Measurements from ENCODE around the gene ARHGAP6.

Gene ARHGAP6

GRCh38 chrX:11171956-11172355, 493.8 kb downstream of the ARHGAP6 start:
- H3K27ac ChIP-seq = no peak overlapping the region
- no peak for DNase-seq (ENCODE audit: low read depth, low spot score)
- TF ChIP-seq POLR2AphosphoS5 (IDR thresholded peaks at IDR 0.05; ENCODE audit: borderline replicate concordance, low read depth, low read length) (no peak), FOXP2 (optimal IDR thresholded peaks at IDR 0.05; ENCODE audit: control extremely low read depth, extremely low read length, insufficient read depth) (no peak), EZH2 (IDR thresholded peaks at IDR 0.05) (no peak)
- H3K9ac ChIP-seq (ENCODE audit: insufficient read length) = no peak overlapping the region
- no peaks in the 10 kb centered on the region for H3K9me3 ChIP-seq (ENCODE audit: low read depth, low read length)
- no peak overlapping the region for H3K4me3 ChIP-seq
- H3K36me3 ChIP-seq (ENCODE audit: insufficient read depth, low read length) = no peaks in the 10 kb centered on the region

DNA sequence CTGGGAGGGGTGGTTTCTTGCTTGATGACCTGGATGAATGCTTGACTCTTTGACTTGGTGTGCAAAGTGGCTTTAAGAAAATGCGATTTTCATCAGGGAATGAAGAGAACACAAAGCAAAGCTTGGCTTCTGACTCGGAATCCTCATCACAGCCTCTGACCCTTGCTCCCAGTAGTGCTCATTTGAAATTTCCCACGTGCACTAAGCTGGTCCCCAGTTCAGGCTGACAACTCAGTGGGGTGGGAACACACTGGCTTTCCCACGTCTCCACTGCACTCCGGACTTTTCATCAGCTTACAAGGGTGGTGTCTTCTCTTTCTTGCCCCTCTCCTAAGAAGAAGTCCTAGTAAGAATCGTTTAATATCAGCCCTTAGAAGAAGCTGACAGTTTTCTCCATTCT, 501.3 kb downstream of the ARHGAP6 start:
- TF ChIP-seq FOXP2 (optimal IDR thresholded peaks at IDR 0.05; ENCODE audit: control extremely low read depth, extremely low read length, insufficient read depth) (no peak), EZH2 (IDR thresholded peaks at IDR 0.05) (no peak), POLR2AphosphoS5 (IDR thresholded peaks at IDR 0.05; ENCODE audit: borderline replicate concordance, low read depth, low read length) (no peak)
- Histone ChIP-seq H3K9me3 (ENCODE audit: low read depth, low read length) (no peaks in the 10 kb centered on the region), H3K27ac (no peak overlapping the region), H3K4me3 (no peak overlapping the region), H3K36me3 (ENCODE audit: insufficient read depth, low read length) (no peaks in the 10 kb centered on the region), H3K9ac (ENCODE audit: insufficient read length) (no peak overlapping the region)
- no peak for DNase-seq (ENCODE audit: low read depth, low spot score)

GRCh38 chrX:11159149-11159548, 506.6 kb downstream of the ARHGAP6 start:
- Histone ChIP-seq H3K9me3 (ENCODE audit: low read depth, low read length) (no peaks in the 10 kb centered on the region), H3K4me3 (no peak overlapping the region), H3K9ac (ENCODE audit: insufficient read length) (no peak overlapping the region), H3K36me3 (ENCODE audit: insufficient read depth, low read length) (no peaks in the 10 kb centered on the region), H3K27ac (no peak overlapping the region)
- DNase-seq (ENCODE audit: low read depth, low spot score) = no peak
- TF ChIP-seq POLR2AphosphoS5 (IDR thresholded peaks at IDR 0.05; ENCODE audit: borderline replicate concordance, low read depth, low read length) (no peak), EZH2 (IDR thresholded peaks at IDR 0.05) (no peak), FOXP2 (optimal IDR thresholded peaks at IDR 0.05; ENCODE audit: control extremely low read depth, extremely low read length, insufficient read depth) (no peak)

DNA sequence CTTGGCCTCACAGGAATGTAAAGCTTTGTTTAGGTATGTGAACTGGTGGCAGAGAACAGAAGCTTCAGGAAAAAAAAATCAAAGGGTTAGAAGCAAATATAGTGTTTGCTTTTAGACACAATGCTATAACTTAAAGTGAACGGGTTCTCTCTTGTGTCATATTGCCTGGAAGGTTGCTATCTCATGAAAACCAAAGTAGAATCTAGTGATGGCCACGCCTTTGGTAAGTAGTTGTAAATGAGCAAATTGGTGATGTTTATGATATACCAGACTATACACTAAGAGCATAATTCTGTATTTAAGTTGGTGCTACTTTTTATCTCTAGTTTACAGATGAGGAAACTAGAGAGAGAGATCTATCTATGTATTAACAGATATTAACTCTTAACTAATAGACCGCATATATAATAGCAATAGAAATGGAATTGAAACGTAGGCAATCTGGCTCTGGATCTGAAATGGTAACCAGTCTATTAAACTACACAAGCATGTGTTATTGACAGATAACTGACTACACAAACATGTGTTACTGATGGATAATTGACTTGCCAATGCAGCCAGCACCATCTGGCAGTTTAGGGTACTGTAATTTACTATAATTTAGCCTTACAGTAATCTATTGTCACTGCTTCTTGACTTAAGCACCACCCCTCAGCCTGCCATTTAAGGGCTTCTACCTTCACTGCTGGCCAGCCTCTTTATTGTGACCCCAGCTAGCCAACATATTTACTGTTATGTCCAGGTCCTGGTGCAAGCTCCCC, 513.7 kb downstream of the ARHGAP6 start:
- no peaks in the 10 kb centered on the region for H3K9me3 ChIP-seq (ENCODE audit: low read depth, low read length)
- H3K27ac ChIP-seq = no peak overlapping the region
- no peak overlapping the region for H3K9ac ChIP-seq (ENCODE audit: insufficient read length)
- H3K36me3 ChIP-seq (ENCODE audit: insufficient read depth, low read length) = no peaks in the 10 kb centered on the region
- TF ChIP-seq EZH2 (IDR thresholded peaks at IDR 0.05) = no peak
- TF ChIP-seq FOXP2 (optimal IDR thresholded peaks at IDR 0.05; ENCODE audit: control extremely low read depth, extremely low read length, insufficient read depth) = no peak
- no peak for TF ChIP-seq POLR2AphosphoS5 (IDR thresholded peaks at IDR 0.05; ENCODE audit: borderline replicate concordance, low read depth, low read length)
- no peak overlapping the region for H3K4me3 ChIP-seq
- no peak for DNase-seq (ENCODE audit: low read depth, low spot score)

- TF ChIP-seq EZH2 (IDR thresholded peaks at IDR 0.05) (no peak), POLR2AphosphoS5 (IDR thresholded peaks at IDR 0.05; ENCODE audit: borderline replicate concordance, low read depth, low read length) (no peak), FOXP2 (optimal IDR thresholded peaks at IDR 0.05; ENCODE audit: control extremely low read depth, extremely low read length, insufficient read depth) (no peak)
- no peak overlapping the region for H3K4me3 ChIP-seq
- H3K36me3 ChIP-seq (ENCODE audit: insufficient read depth, low read length) = no peaks in the 10 kb centered on the region
- H3K9ac ChIP-seq (ENCODE audit: insufficient read length) = no peak overlapping the region
- H3K9me3 ChIP-seq (ENCODE audit: low read depth, low read length) = no peaks in the 10 kb centered on the region
- no peak overlapping the region for H3K27ac ChIP-seq
- no peak for DNase-seq (ENCODE audit: low read depth, low spot score)
These were observed 517.3 kb downstream of the ARHGAP6 start for GRCh38 chrX:11148401-11148800.

GRCh38 chrX:11146411-11146810, 519.3 kb downstream of the ARHGAP6 start:
- no peaks in the 10 kb centered on the region for H3K9me3 ChIP-seq (ENCODE audit: low read depth, low read length)
- no peak overlapping the region for H3K9ac ChIP-seq (ENCODE audit: insufficient read length)
- no peak overlapping the region for H3K4me3 ChIP-seq
- no peak for DNase-seq (ENCODE audit: low read depth, low spot score)
- no peak overlapping the region for H3K27ac ChIP-seq
- TF ChIP-seq EZH2 (IDR thresholded peaks at IDR 0.05) (no peak), FOXP2 (optimal IDR thresholded peaks at IDR 0.05; ENCODE audit: control extremely low read depth, extremely low read length, insufficient read depth) (no peak), POLR2AphosphoS5 (IDR thresholded peaks at IDR 0.05; ENCODE audit: borderline replicate concordance, low read depth, low read length) (no peak)
- no peaks in the 10 kb centered on the region for H3K36me3 ChIP-seq (ENCODE audit: insufficient read depth, low read length)

DNA sequence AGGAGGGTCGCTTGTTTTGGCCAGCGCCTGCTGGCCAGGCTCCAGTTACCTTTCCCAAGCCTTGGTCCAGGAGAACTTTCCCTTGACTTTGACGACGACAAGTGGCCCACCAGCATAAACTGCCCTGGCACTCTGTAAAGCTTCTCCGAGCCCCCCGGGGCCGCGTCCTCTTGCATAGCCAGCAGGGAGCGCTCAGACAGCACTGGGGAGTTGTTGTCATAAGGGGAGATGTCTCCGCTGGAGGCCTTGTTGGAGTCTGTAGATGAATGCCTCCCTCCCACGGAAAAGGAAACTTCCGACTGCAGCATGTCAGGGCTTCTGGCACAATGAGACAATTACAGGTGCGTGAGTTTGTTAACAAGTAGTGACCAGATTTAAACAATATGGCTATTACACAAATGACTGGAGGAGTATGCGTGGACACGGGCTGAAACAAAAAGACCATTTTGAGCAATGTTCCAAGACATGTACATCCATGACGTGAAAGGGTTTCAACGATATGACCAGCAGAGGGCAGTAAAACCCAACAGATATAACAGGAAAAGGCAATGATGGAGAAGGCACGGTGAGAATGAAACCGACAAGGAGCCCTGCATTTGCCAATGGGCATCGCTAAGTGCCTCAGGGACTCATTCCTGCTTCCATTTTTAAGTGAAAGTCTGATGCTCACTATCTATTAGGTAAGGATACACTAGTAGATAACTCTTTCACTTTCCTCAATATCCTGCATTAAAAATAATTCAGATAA, 521.6 kb downstream of the ARHGAP6 start:
- no peaks in the 10 kb centered on the region for H3K36me3 ChIP-seq (ENCODE audit: insufficient read depth, low read length)
- H3K9me3 ChIP-seq (ENCODE audit: low read depth, low read length) = no peaks in the 10 kb centered on the region
- TF ChIP-seq POLR2AphosphoS5 (IDR thresholded peaks at IDR 0.05; ENCODE audit: borderline replicate concordance, low read depth, low read length) (no peak), EZH2 (IDR thresholded peaks at IDR 0.05) (no peak), FOXP2 (optimal IDR thresholded peaks at IDR 0.05; ENCODE audit: control extremely low read depth, extremely low read length, insufficient read depth) (no peak)
- no peak overlapping the region for H3K27ac ChIP-seq
- no peak overlapping the region for H3K4me3 ChIP-seq
- DNase-seq (ENCODE audit: low read depth, low spot score) = peak; percentile 40
- H3K9ac ChIP-seq (ENCODE audit: insufficient read length) = no peak overlapping the region

DNA sequence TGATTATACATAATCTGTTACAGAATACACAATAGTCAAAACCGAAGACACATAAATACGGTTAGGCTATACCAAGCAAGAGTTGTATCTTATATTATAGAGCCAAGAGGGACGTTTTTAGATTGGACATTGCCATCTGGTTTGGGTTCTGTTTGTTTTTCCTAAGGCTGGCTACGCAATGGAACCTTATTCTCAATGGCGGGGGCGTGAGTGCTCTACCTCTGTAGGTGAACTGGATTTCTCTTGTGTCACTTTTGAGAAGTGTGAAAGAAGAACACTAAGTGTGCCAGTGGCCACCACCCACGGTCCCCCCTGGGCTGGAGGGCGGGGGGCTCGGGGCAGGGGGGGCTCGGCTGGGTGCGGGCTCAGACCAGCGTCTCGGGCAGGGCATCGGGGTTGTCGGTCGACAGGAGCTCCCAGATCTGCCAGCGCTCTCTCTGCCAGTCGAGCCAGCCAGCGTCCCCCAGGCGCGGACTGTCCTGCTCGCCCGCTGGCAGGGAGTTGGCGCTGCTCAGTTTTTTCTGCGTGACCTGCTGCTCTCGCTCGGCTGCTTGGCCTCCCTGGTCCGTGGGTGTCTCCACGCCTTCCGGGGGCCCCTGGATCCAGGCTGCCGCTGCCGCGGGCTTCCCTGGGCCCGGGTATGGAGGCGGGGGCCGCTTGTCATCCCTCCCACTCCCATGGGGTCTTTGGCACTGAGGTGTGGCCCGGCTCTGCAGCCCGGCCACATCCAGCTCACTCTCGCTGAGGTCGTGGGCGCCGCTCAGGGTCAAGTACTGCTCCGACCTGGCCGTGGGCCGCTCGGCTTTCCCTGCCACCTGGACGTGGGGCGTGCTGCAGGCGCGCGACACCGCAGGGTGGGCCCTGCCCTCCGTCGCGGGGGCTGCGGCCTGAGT, 527.0 kb downstream of the ARHGAP6 start:
- H3K4me3 ChIP-seq = no peak overlapping the region
- no peak for DNase-seq (ENCODE audit: low read depth, low spot score)
- no peak overlapping the region for H3K27ac ChIP-seq
- TF ChIP-seq EZH2 (IDR thresholded peaks at IDR 0.05) (no peak), FOXP2 (optimal IDR thresholded peaks at IDR 0.05; ENCODE audit: control extremely low read depth, extremely low read length, insufficient read depth) (no peak), POLR2AphosphoS5 (IDR thresholded peaks at IDR 0.05; ENCODE audit: borderline replicate concordance, low read depth, low read length) (no peak)
- H3K9ac ChIP-seq (ENCODE audit: insufficient read length) = no peak overlapping the region
- no peaks in the 10 kb centered on the region for H3K9me3 ChIP-seq (ENCODE audit: low read depth, low read length)
- H3K36me3 ChIP-seq (ENCODE audit: insufficient read depth, low read length) = no peaks in the 10 kb centered on the region

Data from SK-N-MC (cell line).